HEK293T (cell line): ENCODE results near the gene EPHB1.

Experiments used
- CTBP1 ChIP-seq: fragments of 450-650 bp; IDR thresholded peaks from 2 replicates; pipeline ENCODE4 v1.6.1; 2016; ENCODE audit warnings: borderline replicate concordance
- FOXA1 ChIP-seq: fragments of 450-650 bp; IDR thresholded peaks from 2 replicates; pipeline ENCODE4 v1.6.1; 2016; ENCODE audit warnings: mild to moderate bottlenecking
- FOXK2 ChIP-seq: fragments of 450-650 bp; IDR thresholded peaks from 2 replicates; pipeline ENCODE4 v1.6.1; 2016; ENCODE audit warnings: mild to moderate bottlenecking
- L3MBTL2 ChIP-seq: fragments of 450-650 bp; conservative IDR thresholded peaks from 2 replicates; pipeline ENCODE4 v1.6.1; 2016; ENCODE audit warnings: mild to moderate bottlenecking
- NFRKB ChIP-seq: fragments of 450-650 bp; IDR thresholded peaks from 2 replicates; pipeline ENCODE4 v1.6.1; 2016; ENCODE audit warnings: mild to moderate bottlenecking, moderate library complexity
- SP1 ChIP-seq: fragments of 450-650 bp; IDR thresholded peaks from 2 replicates; pipeline ENCODE4 v1.6.1; 2017
- SUZ12 ChIP-seq: fragments of 450-650 bp; IDR thresholded peaks from 2 replicates; pipeline ENCODE4 v1.6.1; 2016; ENCODE audit warnings: mild to moderate bottlenecking
- ZNF384 ChIP-seq: fragments of 450-650 bp; IDR thresholded peaks from 2 replicates; pipeline ENCODE4 v1.6.1; 2016

DNA sequence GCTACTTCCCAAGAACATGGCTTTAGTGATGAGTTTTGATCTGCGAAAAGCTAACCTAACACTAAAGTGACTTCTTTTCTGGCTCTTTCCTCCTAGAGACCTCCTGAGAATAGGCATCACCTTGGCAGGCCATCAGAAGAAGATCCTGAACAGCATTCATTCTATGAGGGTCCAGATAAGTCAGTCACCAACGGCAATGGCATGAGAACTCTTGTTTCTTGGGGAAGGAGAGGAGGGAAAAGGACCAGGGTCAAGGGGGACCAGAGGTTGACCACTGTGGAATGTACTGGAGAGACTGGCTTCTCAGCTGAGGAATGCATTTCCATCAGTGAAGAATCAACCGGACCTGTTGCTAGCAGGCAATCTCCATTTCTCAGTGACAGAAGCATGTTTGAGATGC lies 463.9 kb downstream of the EPHB1 start:
- TF ChIP-seq FOXK2 (no peak), NFRKB (no peak), SUZ12 (no peak), FOXA1 (no peak), L3MBTL2 (no peak), SP1 (no peak), ZNF384 (no peak), CTBP1 (no peak)
